B cell (primary cell): ENCODE measurements around the gene DPEP2NB. TPM values are rescaled to one million over a fixed set of nuclear protein-coding genes. Genes with fewer than 3 reads are reported as not detected.
A peak's percentile ranks its signal among the peaks of the same experiment; 100 is the strongest.
"Not testable (repeated sequence)": the region's sequence is repeated elsewhere in the genome, so short reads cannot be mapped to it uniquely, and the experiment has no call there.

Source experiments
- ATAC-seq: fragments of 200-7000 bp; cut with Tn5 transposase; one replicate; pipeline ENCODE4 v1.10.0; 2021; ENCODE audit warnings: low read depth, mild to moderate bottlenecking, moderate number of reproducible peaks, moderate library complexity
- CTCF ChIA-PET: fragments of 350-600 bp; sonication (Branson Sonifier 250); formaldehyde crosslinking; loops from one replicate; lab custom pipeline; 2021; ENCODE audit warnings: antibody characterized with exemption, inconsistent platforms; lab: Charles Lee
- POLR2A ChIA-PET: fragments of 350-600 bp; sonication (Branson Sonifier 250); formaldehyde crosslinking; loops from one replicate; lab custom pipeline; 2021; ENCODE audit warnings: antibody characterized with exemption; lab: Charles Lee
- DNase-seq: peaks from one replicate; pipeline ENCODE4 v3.0.0; 2013
- H2AFZ ChIP-seq: 2 replicates; pipeline ENCODE4 v1.6.1; 2012; ENCODE audit warnings: mild to moderate bottlenecking, low read depth, low read length; ENCODE audit not compliant: insufficient read depth, poor library complexity, severe bottlenecking
- H3K27ac ChIP-seq, 2 donors: 1 replicate in 1 of 2; 2 replicates in 1 of 2; pipeline ENCODE4 v1.5.1; 2012 to 2013; ENCODE audit warnings: low read length in 2 of 2, mild to moderate bottlenecking in 2 of 2, moderate library complexity in 1 of 2
- H3K27me3 ChIP-seq, 4 experiments: fragments of 200-600 bp in 1 of 4; sonication (generic) in 1 of 4; replicated peaks in 1 of 4; 1 replicate in 2 of 4; 2 replicates in 2 of 4; pipeline versions ENCODE4 v1.6.1 to v1.7.0; 2013 to 2016; ENCODE audit warnings: low read length in 3 of 4, mild to moderate bottlenecking in 2 of 4, mixed read lengths in 1 of 4, moderate library complexity in 1 of 4; ENCODE audit not compliant: insufficient read depth in 4 of 4, control insufficient read depth in 3 of 4; ENCODE audit errors: control extremely low read depth in 1 of 4
- H3K36me3 ChIP-seq, 2 experiments: replicated peaks in 1 of 2; 1 replicate in 1 of 2; 2 replicates in 1 of 2; pipeline versions ENCODE4 v1.6.1 to v1.7.1; 2013; ENCODE audit warnings: low read length in 1 of 2; ENCODE audit not compliant: insufficient read depth in 2 of 2, control insufficient read depth in 1 of 2; ENCODE audit errors: control extremely low read depth in 1 of 2, extremely low read depth in 1 of 2
- H3K4me1 ChIP-seq, 2 donors: fragments of 200-600 bp in 1 of 2; sonication (generic) in 1 of 2; 1 replicate in 1 of 2; 2 replicates in 1 of 2; pipeline versions ENCODE4 v1.5.1 to v1.6.1; 2013 to 2017; ENCODE audit warnings: low read length in 2 of 2; ENCODE audit not compliant: control insufficient read depth in 2 of 2, insufficient read depth in 2 of 2
- H3K4me2 ChIP-seq: replicated peaks from 2 replicates; pipeline ENCODE3; 2012; ENCODE audit warnings: mild to moderate bottlenecking, low read depth, low read length; ENCODE audit not compliant: poor library complexity, severe bottlenecking
- H3K4me3 ChIP-seq, 5 experiments: fragments of 200-600 bp in 1 of 5; sonication (generic) in 1 of 5; 1 replicate in 3 of 5; 2 replicates in 2 of 5; pipeline versions ENCODE4 v1.5.1 to v1.7.0; 2011 to 2016; ENCODE audit warnings: low read length in 4 of 5, mild to moderate bottlenecking in 4 of 5, low read depth in 2 of 5, control low read depth in 1 of 5, moderate library complexity in 1 of 5; ENCODE audit not compliant: insufficient read depth in 1 of 5; ENCODE audit errors: control extremely low read depth in 1 of 5, extremely low read depth in 1 of 5
- H3K79me2 ChIP-seq: fragments of 200-600 bp; sonication (generic); one replicate; pipeline ENCODE4 v1.6.0; 2016; ENCODE audit warnings: low read length; ENCODE audit not compliant: control insufficient read depth, insufficient read depth
- H3K9ac ChIP-seq: fragments of 200-600 bp; sonication (generic); 2 replicates; pipeline ENCODE4 v1.6.1; 2017; ENCODE audit warnings: mild to moderate bottlenecking, low read length, moderate library complexity
- H3K9me3 ChIP-seq, 3 donors: one replicate each; pipeline versions ENCODE4 v1.6.1 to v1.7.1; 2013; ENCODE audit warnings: low read length in 2 of 3; ENCODE audit not compliant: control insufficient read depth in 2 of 3, insufficient read depth in 1 of 3; ENCODE audit errors: control extremely low read depth in 1 of 3
- H4K20me1 ChIP-seq: 2 replicates; pipeline ENCODE4 v1.6.0; 2012; ENCODE audit warnings: mild to moderate bottlenecking, low read length; ENCODE audit not compliant: insufficient read depth, control insufficient read depth, poor library complexity, severe bottlenecking
- H3K27ac Mint-ChIP-seq: one replicate; pipeline ENCODE4 v1.8.0; 2021; ENCODE audit warnings: mixed read lengths
- H3K27me3 Mint-ChIP-seq: one replicate; pipeline ENCODE4 v1.8.0; 2021; ENCODE audit warnings: mixed read lengths
- H3K4me1 Mint-ChIP-seq: one replicate; pipeline ENCODE4 v1.8.0; 2021; ENCODE audit warnings: mixed read lengths
- H3K4me3 Mint-ChIP-seq: one replicate; pipeline ENCODE4 v1.8.0; 2021; ENCODE audit warnings: mixed read lengths
- H3K9me3 Mint-ChIP-seq: one replicate; pipeline ENCODE4 v1.8.0; 2022; ENCODE audit warnings: mixed read lengths; ENCODE audit not compliant: insufficient read depth
- CTCF ChIP-seq: fragments of 200-600 bp; IDR thresholded peaks from one replicate; pipeline ENCODE4 v1.8.0; 2022; ENCODE audit warnings: antibody characterized with exemption, mild to moderate bottlenecking
- EZH2 ChIP-seq: IDR thresholded peaks from 2 replicates; pipeline ENCODE4 v1.6.1; 2012; ENCODE audit warnings: borderline replicate concordance, low read depth, mild to moderate bottlenecking, moderate library complexity, low read length; ENCODE audit not compliant: insufficient read depth, poor library complexity, severe bottlenecking
- WGBS: methylation state at CpG from one replicate; pipeline ENCODE4 v1.1.5; 2013; ENCODE audit warnings: missing lambda C conversion rate; ENCODE audit not compliant: insufficient coverage; 5-methylcytosine and 5-hydroxymethylcytosine counted together
- intact Hi-C: fragments of 100-400 bp; cut with micrococcal nuclease; formaldehyde crosslinking; loops from one replicate; pipeline ENCODE4 v1.10.0; 2022
- polyA plus RNA-seq: library from polyadenylated mRNA; depleted of rRNA; stranded (reverse); fragments of >200 nt; gene quantifications from 2 replicates; pipeline ENCODE4 v1.2.3, GENCODE V29; 2012
- total RNA-seq, 2 donors: library from RNA; stranded (reverse); fragments of 120-200 nt in 1 of 2; gene quantifications; 1 replicate in 1 of 2; 2 replicates in 1 of 2; pipeline versions ENCODE4 v1.2.3 to v1.2.4, GENCODE V29; 2013 to 2022

The DPEP2NB gene
- total and polyA plus RNA-seq, 2 donors (not counting 1 experiment from before 2014, with no cell fraction given), result not detected

DNA sequence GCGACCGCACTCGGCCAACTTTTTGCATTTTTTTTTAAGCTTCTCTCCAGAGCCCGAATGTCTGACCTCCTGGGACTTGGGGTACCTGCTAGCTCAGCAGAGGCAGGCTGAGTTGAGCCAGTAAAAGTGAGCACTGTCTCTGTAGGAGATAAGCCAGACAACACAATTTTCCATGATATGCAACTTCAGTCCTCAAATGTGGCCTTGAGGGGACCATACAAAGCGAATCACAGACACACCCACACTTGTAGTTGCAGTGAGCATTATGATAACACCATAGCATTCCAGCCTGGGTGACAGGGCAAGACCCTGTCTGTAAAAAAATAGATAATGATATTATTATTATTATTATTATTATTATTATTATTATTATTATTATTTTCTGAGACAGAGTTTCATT is 19.0 kb downstream of the DPEP2NB start:
- Histone ChIP-seq H3K79me2 (peaks cover 51% of the 10 kb centered on the region), H3K4me1 (peaks cover 77 to 93% of the 10 kb centered on the region in 2 donors), H3K27ac (peak overlapping the region; percentile 36 to 90), H3K9ac (no peak overlapping the region), H3K27me3 (no peaks in the 10 kb centered on the region), H3K36me3 (peaks cover 0 to 12% of the 10 kb centered on the region in 2 experiments), H4K20me1 (peaks cover 10% of the 10 kb centered on the region), H3K9me3 (peaks cover 0 to 14% (median 0%) of the 10 kb centered on the region in 3 donors), H3K4me2 (no peak overlapping the region), H2AFZ (no peak overlapping the region), H3K4me3 (no peak overlapping the region)
- ChIA-PET CTCF (interaction anchor here (0.8 to 28.7 kb wide), 4 partner anchors 9 to 45 kb away, joined by 3 to 320 read pairs (median 20); partner anchors contain the start of genes DDX28 and DUS2), POLR2A (interaction anchor here (2.0 to 3.5 kb wide), 3 partner anchors 9 to 42 kb away, joined by 7 to 23 read pairs (median 20); partner anchors contain the start of genes DDX28 and DUS2)
- H3K4me1 Mint-ChIP-seq, result peaks cover 77% of the 10 kb centered on the region
- TF ChIP-seq EZH2 (no peak), CTCF (no peak)
- H3K9me3 Mint-ChIP-seq, result no peaks in the 10 kb centered on the region
- intact Hi-C loops, result no loop called here
- ATAC-seq (no peak), DNase-seq (no peak)
- H3K4me3 Mint-ChIP-seq, result peak overlapping the region; percentile 60
- H3K27ac Mint-ChIP-seq, result peak overlapping the region; percentile 99
- H3K27me3 Mint-ChIP-seq, result no peaks in the 10 kb centered on the region
- 98% methylated on average over 4 of the region's 5 CpGs for WGBS

- ATAC-seq (peak; percentile 18), DNase-seq (peak; percentile 79)
- POLR2A ChIA-PET, result interaction anchor here (0.6 to 3.5 kb wide), 6 partner anchors 11 to 90 kb away, joined by 3 to 23 read pairs (median 10); partner anchors contain the start of genes DDX28, DUS2 and PSMB10
- Mint-ChIP-seq H3K27me3 (no peaks in the 10 kb centered on the region), H3K4me1 (peaks cover 73% of the 10 kb centered on the region), H3K4me3 (peak overlapping the region; percentile 80), H3K27ac (peak overlapping the region; percentile 99), H3K9me3 (no peaks in the 10 kb centered on the region)
- H3K27ac ChIP-seq, result peak overlapping the region; percentile 90 to 94
- H4K20me1 ChIP-seq, result peaks cover 10% of the 10 kb centered on the region
- H3K4me2 ChIP-seq, result peak overlapping the region; percentile 66
- peaks cover 65 to 80% of the 10 kb centered on the region in 2 donors for H3K4me1 ChIP-seq
- CTCF ChIA-PET, result interaction anchor here (0.8 to 28.7 kb wide), 6 partner anchors 8 to 112 kb away, joined by 3 to 320 read pairs (median 11); partner anchors contain the start of genes DDX28 and DUS2
- peak overlapping the region; percentile 25 for H3K9ac ChIP-seq
- H3K36me3 ChIP-seq, result peaks cover 0 to 21% of the 10 kb centered on the region in 2 experiments
- TF ChIP-seq EZH2 (no peak), CTCF (no peak)
- intact Hi-C loops, result no loop called here
- H2AFZ ChIP-seq, result no peak overlapping the region
- H3K4me3 ChIP-seq, result no peak overlapping the region
- H3K79me2 ChIP-seq, result peaks cover 59% of the 10 kb centered on the region
- H3K9me3 ChIP-seq, result peaks cover 0 to 14% (median 0%) of the 10 kb centered on the region in 3 donors
- no CpG with 5 or more reads among the region's 5 CpGs for WGBS
- no peaks in the 10 kb centered on the region for H3K27me3 ChIP-seq
Observed at GRCh38 chr16:67995423-67995822, 20.3 kb downstream of the DPEP2NB start.

GRCh38 chr16:67994040-67994408 is 21.7 kb downstream of the DPEP2NB start:
- not testable (repeated sequence) for H3K27me3 ChIP-seq, H3K9me3 ChIP-seq, H3K9me3 Mint-ChIP-seq, H3K27me3 Mint-ChIP-seq
- Mint-ChIP-seq H3K27ac (peak overlapping the region; percentile 99), H3K4me1 (peaks cover 69% of the 10 kb centered on the region), H3K4me3 (peak overlapping the region; percentile 82)
- peak; percentile 6 for ATAC-seq
- peak overlapping the region; percentile 54 for H3K9ac ChIP-seq
- peaks cover 0 to 21% of the 10 kb centered on the region in 2 experiments for H3K36me3 ChIP-seq
- H3K4me2 ChIP-seq, result peak overlapping the region; percentile 77
- peak; percentile 50 for DNase-seq
- ChIA-PET POLR2A (interaction anchor here (0.9 to 3.5 kb wide), 6 partner anchors 9 to 86 kb away, joined by 3 to 23 read pairs (median 8); no protein-coding TSS in a partner anchor), CTCF (interaction anchor here (0.7 to 28.7 kb wide), 9 partner anchors 9 to 184 kb away, joined by 3 to 320 read pairs (median 4); partner anchors contain the start of genes DDX28, DUS2 and NFATC3)
- H3K27ac ChIP-seq, result peak overlapping the region; percentile 86 to 89
- peaks cover 59% of the 10 kb centered on the region for H3K79me2 ChIP-seq
- peaks cover 10% of the 10 kb centered on the region for H4K20me1 ChIP-seq
- peaks cover 51 to 66% of the 10 kb centered on the region in 2 donors for H3K4me1 ChIP-seq
- peak overlapping the region; percentile 57 for H2AFZ ChIP-seq
- peak overlapping the region in 3 of 5 experiments; percentile 28 to 40 (median 39) for H3K4me3 ChIP-seq
- intact Hi-C loops, result loop anchor here (5.0 kb wide), 2 partner anchors 102 to 477 kb away; partner anchors contain the start of gene PSKH1
- WGBS, result 7% methylated on average over 3 of the region's 6 CpGs
